H1 (cell line): Measurements from ENCODE around the gene SLAMF1. TPM values are rescaled to one million over a fixed set of nuclear protein-coding genes. Genes with fewer than 3 reads are reported as not detected.
"Not testable (repeated sequence)": the region's sequence is repeated elsewhere in the genome, so short reads cannot be mapped to it uniquely, and the experiment has no call there.

Experiments
- CTCF ChIA-PET: fragments of 300-600 bp; sonication (Branson Sonifier 250); formaldehyde crosslinking; loops from one replicate; lab custom pipeline; 2021; ENCODE audit not compliant: partially characterized antibody; lab: Charles Lee
- POLR2A ChIA-PET: fragments of 300-600 bp; sonication (Branson Sonifier 250); formaldehyde crosslinking; loops from one replicate; lab custom pipeline; 2021; ENCODE audit warnings: inconsistent platforms; ENCODE audit not compliant: partially characterized antibody; lab: Charles Lee
- DNase-seq, 2 experiments: peaks; one replicate each; pipeline versions ENCODE4 v3.0.0 to v3.0.0-alpha.2; 2010 to 2022; ENCODE audit warnings: low spot score in 2 of 2, low read depth in 1 of 2, mixed read lengths in 1 of 2
- FAIRE-seq: peaks from 2 replicates; lab custom pipeline; 2011; peaks lifted over from hg19 to GRCh38; lab: Jason Lieb, UNC
- H2AFZ ChIP-seq: 2 replicates; pipeline ENCODE4 v1.8.1; 2012; ENCODE audit warnings: low read length, inconsistent platforms
- H2AK5ac ChIP-seq: 2 replicates; pipeline ENCODE4 v1.6.1; 2013; ENCODE audit warnings: low read depth, low read length
- H2BK120ac ChIP-seq: replicated peaks from 2 replicates; pipeline ENCODE3; 2013; ENCODE audit warnings: low read depth, low read length, inconsistent platforms
- H2BK12ac ChIP-seq: 2 replicates; pipeline ENCODE4 v1.6.1; 2013; ENCODE audit warnings: low read depth, low read length
- H2BK15ac ChIP-seq: 2 replicates; pipeline ENCODE4 v1.6.1; 2013; ENCODE audit warnings: low read length
- H2BK20ac ChIP-seq: 2 replicates; pipeline ENCODE4 v1.6.1; 2013; ENCODE audit warnings: low read length
- H2BK5ac ChIP-seq: 2 replicates; pipeline ENCODE4 v1.6.1; 2013; ENCODE audit warnings: low read depth, low read length
- H3K14ac ChIP-seq: 2 replicates; pipeline ENCODE4 v1.6.1; 2013; ENCODE audit warnings: inconsistent platforms; ENCODE audit not compliant: insufficient read length
- H3K18ac ChIP-seq: 2 replicates; pipeline ENCODE4 v1.6.1; 2013; ENCODE audit warnings: low read length; ENCODE audit errors: extremely low read depth
- H3K23ac ChIP-seq: 2 replicates; pipeline ENCODE4 v1.6.1; 2013; ENCODE audit warnings: inconsistent platforms; ENCODE audit not compliant: insufficient read length
- H3K23me2 ChIP-seq: 2 replicates; pipeline ENCODE4 v1.6.1; 2013; ENCODE audit warnings: low read depth, low read length
- H3K27ac ChIP-seq: 2 replicates; pipeline ENCODE4 v1.6.1; 2011; ENCODE audit warnings: low read depth, low read length, inconsistent platforms
- H3K27me3 ChIP-seq, 4 experiments: replicated peaks in 1 of 4; 1 replicate in 1 of 4; 2 replicates in 3 of 4; pipeline versions ENCODE4 v1.6.1 to v1.8.1; 2011 to 2013; ENCODE audit warnings: low read length in 3 of 4, mild to moderate bottlenecking in 3 of 4, inconsistent platforms in 2 of 4, mixed read lengths in 2 of 4, moderate library complexity in 1 of 4; ENCODE audit not compliant: control insufficient read depth in 3 of 4, insufficient read depth in 3 of 4; ENCODE audit errors: extremely low read depth in 1 of 4
- H3K36me3 ChIP-seq, 4 experiments: 2 replicates each; pipeline versions ENCODE4 v1.6.1 to v1.8.1; 2011 to 2013; ENCODE audit warnings: mild to moderate bottlenecking in 4 of 4, low read length in 3 of 4, moderate library complexity in 2 of 4, control low read depth in 1 of 4, inconsistent platforms in 1 of 4; ENCODE audit not compliant: insufficient read depth in 4 of 4, control insufficient read depth in 2 of 4
- H3K4ac ChIP-seq: replicated peaks from 2 replicates; pipeline ENCODE3; 2013; ENCODE audit warnings: low read length, low read depth, mixed read lengths, inconsistent platforms; ENCODE audit not compliant: insufficient read length
- H3K4me1 ChIP-seq, 4 experiments: replicated peaks in 1 of 4; 1 replicate in 1 of 4; 2 replicates in 3 of 4; pipeline versions ENCODE4 v1.6.1 to v1.8.1; 2011 to 2013; ENCODE audit warnings: low read length in 3 of 4, inconsistent platforms in 2 of 4, mixed read lengths in 1 of 4; ENCODE audit not compliant: insufficient read depth in 4 of 4, control insufficient read depth in 3 of 4
- H3K4me2 ChIP-seq, 2 experiments: 2 replicates each; pipeline versions ENCODE4 v1.6.1 to v1.8.1; 2011 to 2013; ENCODE audit warnings: low read depth in 2 of 2, low read length in 2 of 2, control low read depth in 1 of 2, inconsistent platforms in 1 of 2, mild to moderate bottlenecking in 1 of 2; ENCODE audit not compliant: insufficient read depth in 1 of 2
- H3K4me3 ChIP-seq, 4 experiments: fragments of 200-600, 300-600 bp in 1 of 4; sonication (generic), shearing (Covaris generic), sonication (Bioruptor Twin) in 1 of 4; 2 replicates each; pipeline versions ENCODE4 v1.5.1 to v1.8.1; 2011 to 2016; ENCODE audit warnings: low read length in 4 of 4, low read depth in 3 of 4, control low read depth in 2 of 4, inconsistent platforms in 2 of 4, mild to moderate bottlenecking in 2 of 4, mixed read lengths in 1 of 4, moderate library complexity in 1 of 4; ENCODE audit not compliant: insufficient read depth in 2 of 4; ENCODE audit errors: extremely low read depth in 1 of 4
- H3K56ac ChIP-seq: replicated peaks from 2 replicates; pipeline ENCODE3; 2013; ENCODE audit warnings: low read depth, mild to moderate bottlenecking, mixed read lengths, low read length, inconsistent platforms; ENCODE audit not compliant: insufficient read length
- H3K79me1 ChIP-seq: 2 replicates; pipeline ENCODE4 v1.6.1; 2013; ENCODE audit warnings: low read depth, low read length, control low read depth
- H3K79me2 ChIP-seq, 2 experiments: 2 replicates each; pipeline versions ENCODE4 v1.6.1 to v1.8.1; 2012 to 2013; ENCODE audit warnings: low read length in 2 of 2, mild to moderate bottlenecking in 2 of 2, inconsistent platforms in 1 of 2; ENCODE audit not compliant: insufficient read depth in 2 of 2, control insufficient read depth in 1 of 2
- H3K9ac ChIP-seq, 4 experiments: replicated peaks in 1 of 4; 1 replicate in 1 of 4; 2 replicates in 3 of 4; pipeline versions ENCODE4 v1.6.1 to v1.8.1; 2011 to 2013; ENCODE audit warnings: low read depth in 3 of 4, low read length in 3 of 4, control low read depth in 2 of 4, mild to moderate bottlenecking in 2 of 4, moderate library complexity in 2 of 4, inconsistent platforms in 1 of 4; ENCODE audit errors: extremely low read depth in 1 of 4
- H3K9me3 ChIP-seq, 2 experiments: 2 replicates each; pipeline versions ENCODE4 v1.6.1 to v1.8.1; 2012 to 2013; ENCODE audit warnings: mild to moderate bottlenecking in 2 of 2, moderate library complexity in 2 of 2, control low read depth in 1 of 2, inconsistent platforms in 1 of 2, low read depth in 1 of 2, low read length in 1 of 2, mixed read lengths in 1 of 2; ENCODE audit not compliant: insufficient read depth in 2 of 2
- H4K20me1 ChIP-seq, 2 experiments: replicated peaks in 1 of 2; 2 replicates each; pipeline versions ENCODE3 to v1.8.1; 2011 to 2013; ENCODE audit warnings: inconsistent platforms in 2 of 2, low read length in 2 of 2, mild to moderate bottlenecking in 1 of 2; ENCODE audit not compliant: insufficient read depth in 2 of 2, control insufficient read depth in 1 of 2
- H4K5ac ChIP-seq: 2 replicates; pipeline ENCODE4 v1.6.1; 2013; ENCODE audit warnings: low read length, low read depth, mixed read lengths, inconsistent platforms; ENCODE audit not compliant: insufficient read length
- H4K8ac ChIP-seq: 2 replicates; pipeline ENCODE4 v1.8.0; 2013; ENCODE audit warnings: mild to moderate bottlenecking, moderate library complexity, low read length, inconsistent platforms; ENCODE audit not compliant: insufficient read depth; ENCODE audit errors: extremely low read depth
- H4K91ac ChIP-seq: replicated peaks from 2 replicates; pipeline ENCODE3; 2013; ENCODE audit warnings: low read length, mixed read lengths, inconsistent platforms; ENCODE audit not compliant: insufficient read length
- JUND ChIP-seq: IDR thresholded peaks from 2 replicates; pipeline ENCODE4 v1.6.1; 2011; ENCODE audit warnings: mild to moderate bottlenecking, improper control_type of control experiment, low read length
- SP1 ChIP-seq: IDR thresholded peaks from 2 replicates; pipeline ENCODE4 v1.6.1; 2011; ENCODE audit warnings: low read depth, low read length
- TAF1 ChIP-seq: IDR thresholded peaks from 2 replicates; pipeline ENCODE4 v1.6.1; 2011; ENCODE audit warnings: mild to moderate bottlenecking, low read depth, low read length
- WGBS, 2 experiments: shearing (Covaris generic) in 1 of 2; methylation state at CpG; one replicate each; pipeline versions ENCODE4 v1.1.6 to v1.1.7; 2013 to 2015; ENCODE audit warnings: low lambda C conversion rate in 2 of 2, mixed read lengths in 2 of 2, inconsistent platforms in 1 of 2, low coverage in 1 of 2, missing lambda C conversion rate in 1 of 2; ENCODE audit not compliant: insufficient replicate concordance in 2 of 2, insufficient coverage in 1 of 2, insufficient read length in 1 of 2; ENCODE audit errors: extremely low coverage in 1 of 2, missing lambda C conversion rate in 1 of 2; 5-methylcytosine and 5-hydroxymethylcytosine counted together
- polyA plus RNA-seq, 7 experiments: library from polyadenylated mRNA; depleted of rRNA in 3 of 7; stranded (reverse) in 5 of 7; unstranded in 2 of 7; fragments of >200 nt in 5 of 7; fragments of 200-250 nt in 2 of 7; gene quantifications; 1 replicate in 5 of 7; 2 replicates in 1 of 7; 4 replicates in 1 of 7; pipeline versions ENCODE4 v1.2.1 to v1.2.3, GENCODE V29; 2011 to 2013; ENCODE audit warnings: missing spikeins in 2 of 7, mixed read lengths in 2 of 7
- total RNA-seq: library from RNA; stranded (reverse); fragmentation: NEBNext Ultra II Directional; extraction: Animal tissue kit (Norgen Biotek cat#: 25700); gene quantifications from 2 replicates; pipeline ENCODE4 v1.2.1, GENCODE V29; 2021
- TF ChIP-seq, protein P1 (sequence below): IDR thresholded peaks from 2 replicates; pipeline ENCODE4 v1.6.1; 2012; ENCODE audit warnings: inconsistent platforms
- TF ChIP-seq, protein P2 (sequence below): IDR thresholded peaks from 2 replicates; pipeline ENCODE4 v1.6.1; 2011; ENCODE audit warnings: low read length, improper control_type of control experiment
- TF ChIP-seq, protein P3 (sequence below): IDR thresholded peaks from 2 replicates; pipeline ENCODE4 v1.6.1; 2012; ENCODE audit warnings: inconsistent platforms
- TF ChIP-seq, protein P4 (sequence below): IDR thresholded peaks from 2 replicates; pipeline ENCODE4 v1.6.1; 2012; ENCODE audit warnings: low read length, inconsistent platforms

The SLAMF1 gene
- total and polyA plus RNA-seq, 2 of the 8 experiments (the other 6 are each of a cell fraction or from before 2014, with no cell fraction given): not detected

DNA sequence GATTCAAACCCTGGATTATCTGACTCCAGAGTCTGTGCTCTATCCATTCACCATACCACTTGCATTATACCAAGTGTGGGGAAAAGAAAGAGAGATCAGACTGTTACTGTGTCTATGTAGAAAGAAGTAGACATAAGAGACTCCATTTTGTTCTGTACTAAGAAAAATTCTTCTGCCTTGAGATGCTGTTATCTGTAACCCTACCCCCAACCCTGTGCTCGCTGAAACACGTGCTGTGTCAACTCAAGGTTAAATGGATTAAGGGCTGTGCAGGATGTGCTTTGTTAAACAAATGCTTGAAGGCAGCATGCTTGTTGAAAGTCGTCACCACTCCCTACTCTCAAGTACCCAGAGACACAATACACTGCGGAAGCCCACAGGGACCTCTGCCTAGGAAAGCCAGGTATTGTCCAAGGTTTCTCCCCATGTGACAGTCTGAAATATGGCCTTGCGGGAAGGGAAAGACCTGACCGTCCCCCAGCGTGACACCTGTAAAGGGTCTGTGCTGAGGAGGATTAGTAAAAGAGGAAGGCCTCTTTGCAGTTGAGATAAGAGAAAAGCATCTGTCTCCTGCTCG is 5.3 kb upstream of the SLAMF1 start:
- Histone ChIP-seq H3K4me2 (peak overlapping the region in 1 of 2 experiments; percentile 53; a peak in 2 of 4 replicates), H2BK12ac (peak overlapping the region; percentile 42; the same call in 1 of the 2 replicates), H2BK120ac (peak overlapping the region; percentile 60), H3K18ac (peak overlapping the region; percentile 73; the same call in 1 of the 2 replicates), H2BK20ac (peak overlapping the region; percentile 83), H4K91ac (peak overlapping the region; percentile 45), H3K4me1 (peaks cover 3 to 17% (median 12%) of the 10 kb centered on the region in 4 experiments; a peak in 4 of 7 replicates), H2BK5ac (peak overlapping the region; percentile 78; the same call in 1 of the 2 replicates), H3K27ac (peak overlapping the region; percentile 60; the same call in 1 of the 2 replicates)
- not testable (repeated sequence) for H2BK15ac ChIP-seq, H3K79me1 ChIP-seq, H3K14ac ChIP-seq, H3K9me3 ChIP-seq, H4K8ac ChIP-seq, FAIRE-seq, H3K23me2 ChIP-seq, H3K9ac ChIP-seq, H3K4ac ChIP-seq, H2AK5ac ChIP-seq, H2AFZ ChIP-seq, H3K23ac ChIP-seq, H3K27me3 ChIP-seq, H3K56ac ChIP-seq, H4K5ac ChIP-seq, H3K79me2 ChIP-seq, H3K36me3 ChIP-seq, H3K4me3 ChIP-seq, H4K20me1 ChIP-seq
- CTCF ChIA-PET: interaction anchor here (0.9 to 1.7 kb wide), 5 partner anchors 15 to 44 kb away, joined by 3 to 7 read pairs (median 4); no protein-coding TSS in a partner anchor
- WGBS, 2 experiments: 35% methylated on average over 8 of the region's 8 CpGs; no CpG with 5 or more reads in 1 of the 2 experiments
- peak; percentile 35; the same call in 1 of the 2 replicates for TF ChIP-seq SP1
- TF ChIP-seq, protein P1, sequence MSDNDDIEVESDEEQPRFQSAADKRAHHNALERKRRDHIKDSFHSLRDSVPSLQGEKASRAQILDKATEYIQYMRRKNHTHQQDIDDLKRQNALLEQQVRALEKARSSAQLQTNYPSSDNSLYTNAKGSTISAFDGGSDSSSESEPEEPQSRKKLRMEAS: peak; percentile 87
- TF ChIP-seq JUND: 0 out of 2 replicates have a peak, but pooled peaks have one; percentile 51
- TF ChIP-seq, protein P2, sequence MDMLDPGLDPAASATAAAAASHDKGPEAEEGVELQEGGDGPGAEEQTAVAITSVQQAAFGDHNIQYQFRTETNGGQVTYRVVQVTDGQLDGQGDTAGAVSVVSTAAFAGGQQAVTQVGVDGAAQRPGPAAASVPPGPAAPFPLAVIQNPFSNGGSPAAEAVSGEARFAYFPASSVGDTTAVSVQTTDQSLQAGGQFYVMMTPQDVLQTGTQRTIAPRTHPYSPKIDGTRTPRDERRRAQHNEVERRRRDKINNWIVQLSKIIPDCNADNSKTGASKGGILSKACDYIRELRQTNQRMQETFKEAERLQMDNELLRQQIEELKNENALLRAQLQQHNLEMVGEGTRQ: 0 out of 2 replicates have a peak, but pooled peaks have one; percentile 22
- TF ChIP-seq TAF1: 0 out of 2 replicates have a peak, but pooled peaks have one; percentile 3
- TF ChIP-seq, protein P3, sequence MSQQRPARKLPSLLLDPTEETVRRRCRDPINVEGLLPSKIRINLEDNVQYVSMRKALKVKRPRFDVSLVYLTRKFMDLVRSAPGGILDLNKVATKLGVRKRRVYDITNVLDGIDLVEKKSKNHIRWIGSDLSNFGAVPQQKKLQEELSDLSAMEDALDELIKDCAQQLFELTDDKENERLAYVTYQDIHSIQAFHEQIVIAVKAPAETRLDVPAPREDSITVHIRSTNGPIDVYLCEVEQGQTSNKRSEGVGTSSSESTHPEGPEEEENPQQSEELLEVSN: peak; percentile 36; the same call in 1 of the 2 replicates
- TF ChIP-seq, protein P4, sequence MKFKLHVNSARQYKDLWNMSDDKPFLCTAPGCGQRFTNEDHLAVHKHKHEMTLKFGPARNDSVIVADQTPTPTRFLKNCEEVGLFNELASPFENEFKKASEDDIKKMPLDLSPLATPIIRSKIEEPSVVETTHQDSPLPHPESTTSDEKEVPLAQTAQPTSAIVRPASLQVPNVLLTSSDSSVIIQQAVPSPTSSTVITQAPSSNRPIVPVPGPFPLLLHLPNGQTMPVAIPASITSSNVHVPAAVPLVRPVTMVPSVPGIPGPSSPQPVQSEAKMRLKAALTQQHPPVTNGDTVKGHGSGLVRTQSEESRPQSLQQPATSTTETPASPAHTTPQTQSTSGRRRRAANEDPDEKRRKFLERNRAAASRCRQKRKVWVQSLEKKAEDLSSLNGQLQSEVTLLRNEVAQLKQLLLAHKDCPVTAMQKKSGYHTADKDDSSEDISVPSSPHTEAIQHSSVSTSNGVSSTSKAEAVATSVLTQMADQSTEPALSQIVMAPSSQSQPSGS: 0 out of 2 replicates have a peak, but pooled peaks have one; percentile 37
- DNase-seq: peak in 1 of 2 experiments; percentile 50
- POLR2A ChIA-PET: interaction anchor here (0.8 kb wide), 1 partner anchor 23 kb away, joined by 3 read pairs; no protein-coding TSS in a partner anchor
